H1 (cell line): ENCODE data around the gene CAGE1. TPM values are rescaled to one million over a fixed set of nuclear protein-coding genes. Genes with fewer than 3 reads are reported as not detected.

Experiments used
- SAP30 ChIP-seq: fragments of 300-600 bp; sonication (generic); IDR thresholded peaks from 2 replicates; pipeline ENCODE4 v1.7.1; 2012; ENCODE audit warnings: low read length, moderate library complexity, mild to moderate bottlenecking, inconsistent platforms; ENCODE audit not compliant: insufficient read depth, insufficient replicate concordance
- polyA plus RNA-seq, 7 experiments: library from polyadenylated mRNA; depleted of rRNA in 3 of 7; stranded (reverse) in 5 of 7; unstranded in 2 of 7; fragments of >200 nt in 5 of 7; fragments of 200-250 nt in 2 of 7; gene quantifications; 1 replicate in 5 of 7; 2 replicates in 1 of 7; 4 replicates in 1 of 7; pipeline versions ENCODE4 v1.2.1 to v1.2.3, GENCODE V29; 2011 to 2013; ENCODE audit warnings: missing spikeins in 2 of 7, mixed read lengths in 2 of 7
- total RNA-seq: library from RNA; stranded (reverse); fragmentation: NEBNext Ultra II Directional; extraction: Animal tissue kit (Norgen Biotek cat#: 25700); gene quantifications from 2 replicates; pipeline ENCODE4 v1.2.1, GENCODE V29; 2021

CAGE1 gene
- total and polyA plus RNA-seq, 2 of the 8 experiments (the other 6 are each of a cell fraction or from before 2014, with no cell fraction given): 0.09 TPM; not detected in 1

DNA sequence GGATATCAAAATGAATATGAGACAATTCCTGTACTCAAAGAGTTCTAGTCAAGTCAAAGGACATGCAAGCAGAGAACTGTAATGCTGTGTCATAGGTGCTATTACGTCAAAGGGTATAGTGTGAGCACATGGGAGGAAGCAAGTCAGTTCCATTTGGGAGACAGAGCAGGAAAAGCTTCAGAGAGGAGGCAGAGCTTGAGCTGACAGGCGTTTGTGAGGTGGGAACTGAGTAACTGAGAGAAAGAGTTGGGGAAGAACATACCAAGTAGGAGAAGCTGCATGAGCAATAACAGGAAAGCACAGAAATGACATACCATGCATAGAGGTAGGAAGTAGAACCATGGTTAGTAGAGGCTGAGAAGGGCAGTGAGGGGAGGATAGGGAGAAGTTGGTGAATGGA lies 61.3 kb downstream of the CAGE1 start (continued):
- no peak for TF ChIP-seq SAP30
